ENCODE data around the gene RUNX2. TPM values are rescaled to one million over a fixed set of nuclear protein-coding genes. Genes with fewer than 3 reads are reported as not detected.

RUNX2 gene
- total and polyA plus RNA-seq, 2 of the 8 experiments (the other 6 are each of a cell fraction or from before 2014, with no cell fraction given), result 0.26 to 1.2 TPM

DNA sequence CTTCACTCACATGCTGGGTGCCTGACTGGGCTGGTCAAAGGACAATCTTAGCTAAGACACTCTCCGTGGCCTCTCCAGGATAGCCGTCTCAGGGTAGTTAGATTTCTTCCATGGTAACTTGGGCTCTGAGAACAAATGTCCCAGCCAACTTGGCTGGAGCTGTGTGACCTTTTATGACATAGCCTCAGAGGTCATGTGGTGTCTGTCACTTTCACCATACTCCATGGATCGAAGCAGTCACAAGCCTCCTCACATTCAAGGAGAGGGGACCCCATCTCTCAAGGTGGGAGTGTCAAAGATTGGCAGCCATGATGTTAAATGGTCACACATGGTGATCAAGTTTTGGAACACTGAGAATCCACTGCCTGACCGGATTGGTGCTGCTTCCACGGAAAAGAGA, 240.5 kb downstream of the RUNX2 start (continued):
- no peak for TF ChIP-seq TAF7 (optimal IDR thresholded peaks at IDR 0.05; ENCODE audit: borderline replicate concordance, low read depth, low read length)
- TF ChIP-seq CBX5 (IDR thresholded peaks at IDR 0.05; ENCODE audit: low read depth, low read length), result no peak
- no peak for TF ChIP-seq SIRT6 (IDR thresholded peaks at IDR 0.05; ENCODE audit: low read length)

Data from H1 (cell line).